ENCODE measurements around the gene THOC7. TPM values are rescaled to one million over a fixed set of nuclear protein-coding genes. Genes with fewer than 3 reads are reported as not detected.

THOC7 gene
- total and polyA plus RNA-seq, 2 donors (not counting 3 experiments of a cell fraction or from before 2014, with no cell fraction given): 16.9 to 68.7 TPM

- no peak for DNase-seq (ENCODE audit: low read depth, low spot score)
- BruUV-seq (replicated peaks): no TSS peak
Measured at GRCh38 chr3:63905731-63906620, 42.4 kb upstream of the THOC7 start.

More at GRCh38 chr3:63905731-63906620, 42.4 kb upstream of the THOC7 start:
- ChIA-PET POLR2A (no interaction called here), CTCF (no interaction called here)
- H3K79me2 ChIP-seq (ENCODE audit: control insufficient read depth, insufficient read depth, low read length): peaks cover 7% of the 10 kb centered on the region
- H3K9ac ChIP-seq (replicated peaks; ENCODE audit: extremely low read depth, insufficient read depth, low read length): no peak overlapping the region
- H3K4me3 ChIP-seq (replicated peaks in 1 of 3; ENCODE audit: insufficient read depth in 1 of 3, low read depth in 1 of 3, low read length in 3 of 3): no peak overlapping the region
- intact Hi-C loops (cut with micrococcal nuclease) (no loop called here), dilution Hi-C loops (cut with MboI; ENCODE audit: extremely low pct_ligation_motif_present, low sequenced_read_pairs) (no loop called here)
- H4K20me1 ChIP-seq (replicated peaks; ENCODE audit: control insufficient read depth, extremely low read depth, insufficient read depth, low read length): no peaks in the 10 kb centered on the region
- TF ChIP-seq FOS (IDR thresholded peaks at IDR 0.05; ENCODE audit: borderline replicate concordance, insufficient read depth, low read length): no peak
- TF ChIP-seq POLR2A (IDR thresholded peaks at IDR 0.05; ENCODE audit: low read depth, low read length): no peak
- no peak for TF ChIP-seq POLR2AphosphoS5 (IDR thresholded peaks at IDR 0.05; ENCODE audit: insufficient read depth, low read depth, low read length)
- no peak for TF ChIP-seq GATA2 (IDR thresholded peaks at IDR 0.05; ENCODE audit: insufficient read depth, insufficient read length, low read depth, low read length)
- TF ChIP-seq EZH2 (IDR thresholded peaks at IDR 0.05; ENCODE audit: borderline replicate concordance, low read depth, low read length, severe bottlenecking): no peak
- TF ChIP-seq MAX (IDR thresholded peaks at IDR 0.05; ENCODE audit: insufficient read depth, insufficient read length): no peak
- TF ChIP-seq JUN (IDR thresholded peaks at IDR 0.05; ENCODE audit: borderline replicate concordance, insufficient read depth, insufficient read length, low read depth): no peak
- TF ChIP-seq CTCF (IDR thresholded peaks at IDR 0.05; ENCODE audit: extremely low read depth in 1 of 2, insufficient read depth in 1 of 2, low read depth in 1 of 2, low read length in 2 of 2): no peak
- TF ChIP-seq MYC (IDR thresholded peaks at IDR 0.05; ENCODE audit: low read depth, low read length): no peak
- H3K9me1 ChIP-seq (replicated peaks; ENCODE audit: control insufficient read depth, extremely low read depth, insufficient read depth, low read length): no peaks in the 10 kb centered on the region
- H3K9me3 ChIP-seq (replicated peaks; ENCODE audit: control insufficient read depth, insufficient read depth, low read length): no peaks in the 10 kb centered on the region
- H3K36me3 ChIP-seq (ENCODE audit: control insufficient read depth in 2 of 2, extremely low read depth in 1 of 2, insufficient read depth in 2 of 2, low read length in 2 of 2): no peaks in the 10 kb centered on the region
- H3K4me2 ChIP-seq (ENCODE audit: insufficient read depth, low read length): no peak overlapping the region
- H3K4me1 ChIP-seq (ENCODE audit: control insufficient read depth, extremely low read depth, insufficient read depth, low read length): peaks cover 14% of the 10 kb centered on the region
- no peak for FAIRE-seq
- H2AFZ ChIP-seq (ENCODE audit: low read depth, low read length): no peak overlapping the region
- no peak overlapping the region for H3K27ac ChIP-seq (ENCODE audit: insufficient read depth, low read depth, low read length)
- no peaks in the 10 kb centered on the region for H3K27me3 ChIP-seq (ENCODE audit: control insufficient read depth in 2 of 2, insufficient read depth in 2 of 2, low read length in 2 of 2)
